A673 (cell line): ENCODE measurements around the gene TIGD3. TPM values are rescaled to one million over a fixed set of nuclear protein-coding genes. Genes with fewer than 3 reads are reported as not detected.
A peak's percentile ranks its signal among the peaks of the same experiment; 100 is the strongest.

Experiments
- BruUV-seq: library from RNA; stranded (reverse); fragments of 400-500 nt; replicated peaks from 2 replicates; lab custom pipeline; 2021; lab: Mats Ljungman, UMichigan
- CTCF ChIA-PET: fragments of 300-600 bp; sonication (Branson Sonifier 250); formaldehyde crosslinking; loops from one replicate; lab custom pipeline; 2022; ENCODE audit warnings: antibody characterized with exemption; lab: Charles Lee
- POLR2A ChIA-PET: fragments of 300-600 bp; sonication (Branson Sonifier 250); formaldehyde crosslinking; loops from one replicate; lab custom pipeline; 2022; ENCODE audit warnings: antibody characterized with exemption; ENCODE audit not compliant: low non-redundant PET; lab: Charles Lee
- DNase-seq: peaks from one replicate; pipeline ENCODE4 v3.0.0-alpha.2; 2015; ENCODE audit warnings: low spot score
- H3K27ac ChIP-seq: fragments of 200-600 bp; sonication (generic); 2 replicates; pipeline ENCODE4 v1.5.1; 2016; ENCODE audit warnings: mixed run types, low read depth, mild to moderate bottlenecking, mixed read lengths, antibody characterized with exemption, low read length; ENCODE audit not compliant: poor library complexity, severe bottlenecking
- H3K27me3 ChIP-seq: fragments of 200-600 bp; sonication (generic); replicated peaks from 2 replicates; pipeline ENCODE4 v1.6.1; 2017; ENCODE audit warnings: mixed run types, low read depth, mild to moderate bottlenecking, mixed read lengths, antibody characterized with exemption, low read length; ENCODE audit not compliant: insufficient read depth, poor library complexity
- H3K36me3 ChIP-seq: fragments of 200-600 bp; sonication (generic); 2 replicates; pipeline ENCODE4 v1.6.1; 2016; ENCODE audit warnings: mixed run types, mild to moderate bottlenecking, mixed read lengths, antibody characterized with exemption, low read length; ENCODE audit not compliant: insufficient read depth, poor library complexity, severe bottlenecking
- H3K4me1 ChIP-seq: fragments of 200-600 bp; sonication (generic); 2 replicates; pipeline ENCODE4 v1.6.1; 2017; ENCODE audit warnings: mixed run types, mild to moderate bottlenecking, mixed read lengths, antibody characterized with exemption, low read length; ENCODE audit not compliant: insufficient read depth, poor library complexity, severe bottlenecking
- H3K4me3 ChIP-seq: fragments of 200-600 bp; sonication (generic); 2 replicates; pipeline ENCODE4 v1.5.1; 2016; ENCODE audit warnings: low read depth, mixed run types, mild to moderate bottlenecking, mixed read lengths, low read length; ENCODE audit not compliant: poor library complexity, severe bottlenecking
- H3K9me3 ChIP-seq: fragments of 200-600 bp; sonication (generic); 2 replicates; pipeline ENCODE4 v1.6.1; 2016; ENCODE audit warnings: mixed run types, low read depth, mild to moderate bottlenecking, mixed read lengths, antibody characterized with exemption, low read length; ENCODE audit not compliant: poor library complexity, severe bottlenecking
- EZH2 ChIP-seq: fragments of 200-600 bp; sonication (generic); IDR thresholded peaks from 2 replicates; pipeline ENCODE4 v1.6.1; 2017; ENCODE audit warnings: borderline replicate concordance, low read depth, mild to moderate bottlenecking, mixed read lengths, antibody characterized with exemption, low read length; ENCODE audit not compliant: poor library complexity, severe bottlenecking
- intact Hi-C: fragments of 100-400 bp; cut with micrococcal nuclease; formaldehyde crosslinking; loops from one replicate; pipeline ENCODE4 v1.10.0; 2022; ENCODE audit not compliant: unreplicated experiment
- total RNA-seq: library from RNA; stranded (reverse); gene quantifications from 2 replicates; pipeline ENCODE4 v1.2.3, GENCODE V29; 2021
- TF ChIP-seq, protein P1 (sequence below): fragments of 300-800, 200-600 bp; sonication (generic); conservative IDR thresholded peaks from 2 replicates; pipeline ENCODE4 v1.5.1; 2017; ENCODE audit warnings: low read depth, mild to moderate bottlenecking, antibody characterized with exemption, low read length, moderate library complexity, mixed read lengths

TIGD3 gene
- total RNA-seq, 1 experiment from 2014 or later: 2.3 TPM

- Histone ChIP-seq H3K36me3 (peaks cover 13% of the 10 kb centered on the region), H3K9me3 (no peaks in the 10 kb centered on the region), H3K4me3 (peak overlapping the region; percentile 11), H3K4me1 (peaks cover 46% of the 10 kb centered on the region), H3K27me3 (no peaks in the 10 kb centered on the region), H3K27ac (peak overlapping the region; percentile 89)
- no peak for TF ChIP-seq EZH2
- TF ChIP-seq, protein P1, sequence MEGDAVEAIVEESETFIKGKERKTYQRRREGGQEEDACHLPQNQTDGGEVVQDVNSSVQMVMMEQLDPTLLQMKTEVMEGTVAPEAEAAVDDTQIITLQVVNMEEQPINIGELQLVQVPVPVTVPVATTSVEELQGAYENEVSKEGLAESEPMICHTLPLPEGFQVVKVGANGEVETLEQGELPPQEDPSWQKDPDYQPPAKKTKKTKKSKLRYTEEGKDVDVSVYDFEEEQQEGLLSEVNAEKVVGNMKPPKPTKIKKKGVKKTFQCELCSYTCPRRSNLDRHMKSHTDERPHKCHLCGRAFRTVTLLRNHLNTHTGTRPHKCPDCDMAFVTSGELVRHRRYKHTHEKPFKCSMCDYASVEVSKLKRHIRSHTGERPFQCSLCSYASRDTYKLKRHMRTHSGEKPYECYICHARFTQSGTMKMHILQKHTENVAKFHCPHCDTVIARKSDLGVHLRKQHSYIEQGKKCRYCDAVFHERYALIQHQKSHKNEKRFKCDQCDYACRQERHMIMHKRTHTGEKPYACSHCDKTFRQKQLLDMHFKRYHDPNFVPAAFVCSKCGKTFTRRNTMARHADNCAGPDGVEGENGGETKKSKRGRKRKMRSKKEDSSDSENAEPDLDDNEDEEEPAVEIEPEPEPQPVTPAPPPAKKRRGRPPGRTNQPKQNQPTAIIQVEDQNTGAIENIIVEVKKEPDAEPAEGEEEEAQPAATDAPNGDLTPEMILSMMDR: no peak
- BruUV-seq: no TSS peak
- intact Hi-C loops: no loop called here
- DNase-seq: no peak
- POLR2A ChIA-PET: no interaction called here
- CTCF ChIA-PET: interaction anchor here (1.4 kb wide), 1 partner anchor 27 kb away, joined by 6 read pairs; no protein-coding TSS in a partner anchor
Measured at GRCh38 chr11:65389294-65389980, 34.9 kb downstream of the TIGD3 start.

DNA sequence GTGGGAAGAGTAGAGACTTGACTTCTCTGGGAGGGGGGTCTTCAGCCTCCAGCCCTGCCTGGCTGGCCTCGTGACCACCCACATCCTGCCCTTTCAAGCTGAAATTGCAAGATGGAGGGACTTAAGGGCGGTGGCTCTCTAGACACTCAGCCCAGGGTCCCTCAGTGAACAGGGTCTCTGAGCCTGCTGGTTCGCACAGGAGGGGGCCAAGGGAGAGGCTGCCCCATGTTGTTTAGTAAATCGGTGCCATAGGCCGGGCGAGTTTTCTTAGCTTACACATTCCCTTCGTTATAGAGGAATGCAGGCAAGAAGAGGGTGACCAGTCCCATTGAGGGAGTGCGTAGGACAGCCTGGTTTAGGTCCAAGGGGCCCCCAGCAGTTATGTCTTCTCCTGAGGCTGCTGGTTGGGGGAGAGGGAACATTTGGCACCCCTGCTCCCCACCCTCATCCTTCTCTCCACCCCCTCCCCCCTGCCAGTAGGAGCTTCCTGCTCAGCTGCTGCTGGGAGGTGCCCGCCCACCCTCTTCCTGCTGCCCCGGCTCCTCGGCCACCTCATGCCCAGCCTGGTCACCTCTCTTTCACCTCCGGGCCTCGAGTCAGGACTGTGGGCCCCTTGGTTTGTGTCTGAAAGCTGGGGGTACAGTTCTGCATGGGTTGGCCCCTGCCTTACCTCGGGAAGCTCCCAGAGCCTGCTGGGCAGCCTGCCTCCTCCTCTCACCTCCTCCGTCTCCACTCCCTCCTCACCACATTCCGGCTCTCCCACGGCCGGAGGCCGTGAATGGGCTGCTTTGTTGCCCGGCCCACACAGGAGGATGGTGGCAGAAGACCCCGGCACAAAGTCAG is 35.8 kb downstream of the TIGD3 start:
- ChIA-PET POLR2A (interaction anchor here (0.5 to 0.6 kb wide), 2 partner anchors 33 to 148 kb away, joined by 3 to 16 read pairs; no protein-coding TSS in a partner anchor), CTCF (interaction anchor here (0.6 to 1.4 kb wide), 3 partner anchors 26 to 100 kb away, joined by 4 to 6 read pairs (median 4); no protein-coding TSS in a partner anchor)
- H3K27me3 ChIP-seq: no peaks in the 10 kb centered on the region
- DNase-seq: peak; percentile 64
- intact Hi-C loops: no loop called here
- BruUV-seq: no TSS peak
- H3K4me1 ChIP-seq: peaks cover 41% of the 10 kb centered on the region
- H3K9me3 ChIP-seq: no peaks in the 10 kb centered on the region
- peak overlapping the region; percentile 89 for H3K27ac ChIP-seq
- peaks cover 18% of the 10 kb centered on the region for H3K36me3 ChIP-seq
- TF ChIP-seq, protein P1: no peak
- no peak for TF ChIP-seq EZH2
- H3K4me3 ChIP-seq: peak overlapping the region; percentile 35

- ChIA-PET POLR2A (interaction anchor here (0.5 to 0.6 kb wide), 3 partner anchors 32 to 147 kb away, joined by 3 to 16 read pairs (median 4); no protein-coding TSS in a partner anchor), CTCF (interaction anchor here (0.6 to 1.4 kb wide), 3 partner anchors 25 to 100 kb away, joined by 4 to 6 read pairs (median 4); no protein-coding TSS in a partner anchor)
- Histone ChIP-seq H3K36me3 (peaks cover 21% of the 10 kb centered on the region), H3K4me3 (peak overlapping the region; percentile 35), H3K27me3 (no peaks in the 10 kb centered on the region), H3K9me3 (no peaks in the 10 kb centered on the region), H3K4me1 (peaks cover 40% of the 10 kb centered on the region), H3K27ac (peak overlapping the region; percentile 89)
- DNase-seq: peak; percentile 69
- intact Hi-C loops: no loop called here
- TF ChIP-seq, protein P1: no peak
- TF ChIP-seq EZH2: no peak
- BruUV-seq: no TSS peak
Measured at GRCh38 chr11:65390996-65391395, 36.4 kb downstream of the TIGD3 start.
